Mucosa of rectum (tissue), 2 donors: ENCODE measurements around the gene CDHR3.
A peak's percentile ranks its signal among the peaks of the same experiment; 100 is the strongest.

ENCODE experiments used
- H3K27ac ChIP-seq, 2 donors: one replicate each; pipeline ENCODE4 v1.7.0; 2013; ENCODE audit warnings: inconsistent platforms in 2 of 2, low read depth in 2 of 2, low read length in 2 of 2
- H3K27me3 ChIP-seq, 2 donors: one replicate each; pipeline ENCODE4 v1.7.0; 2013; ENCODE audit warnings: low read length in 2 of 2; ENCODE audit not compliant: control insufficient read depth in 2 of 2, insufficient read depth in 2 of 2
- H3K36me3 ChIP-seq, 2 donors: one replicate each; pipeline ENCODE4 v1.7.0; 2013; ENCODE audit warnings: low read length in 2 of 2; ENCODE audit not compliant: control insufficient read depth in 2 of 2, insufficient read depth in 2 of 2
- H3K4me1 ChIP-seq, 2 donors: one replicate each; pipeline ENCODE4 v1.7.0; 2013; ENCODE audit warnings: low read length in 2 of 2, mild to moderate bottlenecking in 1 of 2; ENCODE audit not compliant: control insufficient read depth in 2 of 2, insufficient read depth in 2 of 2
- H3K4me3 ChIP-seq, 2 donors: one replicate each; pipeline ENCODE4 v1.7.0; 2013; ENCODE audit warnings: low read length in 2 of 2
- H3K9ac ChIP-seq, 2 donors: one replicate each; pipeline ENCODE4 v1.7.0; 2013; ENCODE audit warnings: low read length in 2 of 2, low read depth in 1 of 2, mild to moderate bottlenecking in 1 of 2
- H3K9me3 ChIP-seq, 2 donors: one replicate each; pipeline ENCODE4 v1.7.0; 2013; ENCODE audit warnings: low read length in 2 of 2; ENCODE audit not compliant: control insufficient read depth in 2 of 2
- donor health status: healthy.
- donor health status: Normal muscosa, but diverticular disease.

The CDHR3 gene

GRCh38 chr7:106061301-106061979, 98.4 kb downstream of the CDHR3 start:
- H3K36me3 ChIP-seq, result no peaks in the 10 kb centered on the region
- H3K4me1 ChIP-seq, result peaks cover 21 to 28% of the 10 kb centered on the region in 2 donors
- no peaks in the 10 kb centered on the region for H3K27me3 ChIP-seq
- H3K27ac ChIP-seq, result peak overlapping the region in 1 of 2 donors; percentile 40
- H3K9me3 ChIP-seq, result no peaks in the 10 kb centered on the region
- no peak overlapping the region for H3K9ac ChIP-seq
- H3K4me3 ChIP-seq, result no peak overlapping the region

GRCh38 chr7:106062006-106062405, 98.9 kb downstream of the CDHR3 start:
- Histone ChIP-seq H3K4me3 (no peak overlapping the region), H3K27me3 (no peaks in the 10 kb centered on the region), H3K9me3 (no peaks in the 10 kb centered on the region), H3K36me3 (no peaks in the 10 kb centered on the region), H3K4me1 (peaks cover 21 to 28% of the 10 kb centered on the region in 2 donors), H3K27ac (peak overlapping the region in 1 of 2 donors; percentile 40), H3K9ac (no peak overlapping the region)

- no peaks in the 10 kb centered on the region for H3K36me3 ChIP-seq
- H3K9me3 ChIP-seq, result no peaks in the 10 kb centered on the region
- H3K4me3 ChIP-seq, result no peak overlapping the region
- H3K27me3 ChIP-seq, result no peaks in the 10 kb centered on the region
- H3K4me1 ChIP-seq, result peaks cover 21 to 28% of the 10 kb centered on the region in 2 donors
- no peak overlapping the region for H3K9ac ChIP-seq
- H3K27ac ChIP-seq, result peak overlapping the region in 1 of 2 donors; percentile 40
These were observed 99.5 kb downstream of the CDHR3 start for GRCh38 chr7:106062521-106062931.

- Histone ChIP-seq H3K9ac (no peak overlapping the region), H3K4me1 (peaks cover 21 to 28% of the 10 kb centered on the region in 2 donors), H3K9me3 (no peaks in the 10 kb centered on the region), H3K27me3 (no peaks in the 10 kb centered on the region), H3K4me3 (no peak overlapping the region), H3K27ac (no peak overlapping the region), H3K36me3 (no peaks in the 10 kb centered on the region)
These were observed 100.0 kb downstream of the CDHR3 start for GRCh38 chr7:106063024-106063423.

- Histone ChIP-seq H3K4me1 (peaks cover 15 to 22% of the 10 kb centered on the region in 2 donors), H3K9ac (no peak overlapping the region), H3K36me3 (no peaks in the 10 kb centered on the region), H3K27ac (no peak overlapping the region), H3K9me3 (no peaks in the 10 kb centered on the region), H3K4me3 (no peak overlapping the region), H3K27me3 (no peaks in the 10 kb centered on the region)
These were observed 100.6 kb downstream of the CDHR3 start for GRCh38 chr7:106063692-106064091.

GRCh38 chr7:106064316-106064715, 101.3 kb downstream of the CDHR3 start:
- Histone ChIP-seq H3K4me3 (no peak overlapping the region), H3K4me1 (peaks cover 15 to 22% of the 10 kb centered on the region in 2 donors), H3K36me3 (no peaks in the 10 kb centered on the region), H3K9me3 (no peaks in the 10 kb centered on the region), H3K9ac (no peak overlapping the region), H3K27me3 (no peaks in the 10 kb centered on the region), H3K27ac (peak overlapping the region; percentile 72 to 82)

GRCh38 chr7:106064771-106065574, 101.9 kb downstream of the CDHR3 start:
- Histone ChIP-seq H3K27me3 (no peaks in the 10 kb centered on the region), H3K36me3 (no peaks in the 10 kb centered on the region), H3K4me3 (peak overlapping the region; percentile 46 to 60), H3K9ac (peak overlapping the region in 1 of 2 donors; percentile 23), H3K27ac (peak overlapping the region; percentile 72 to 82), H3K4me1 (peaks cover 15 to 22% of the 10 kb centered on the region in 2 donors), H3K9me3 (no peaks in the 10 kb centered on the region)

- H3K4me1 ChIP-seq, result peaks cover 14 to 22% of the 10 kb centered on the region in 2 donors
- peak overlapping the region in 1 of 2 donors; percentile 23 for H3K9ac ChIP-seq
- no peaks in the 10 kb centered on the region for H3K9me3 ChIP-seq
- no peaks in the 10 kb centered on the region for H3K27me3 ChIP-seq
- peak overlapping the region; percentile 46 to 60 for H3K4me3 ChIP-seq
- H3K27ac ChIP-seq, result peak overlapping the region; percentile 72 to 82
- H3K36me3 ChIP-seq, result no peaks in the 10 kb centered on the region
These were observed 102.8 kb downstream of the CDHR3 start for GRCh38 chr7:106065575-106066500.

GRCh38 chr7:106067678-106068077, 104.6 kb downstream of the CDHR3 start:
- Histone ChIP-seq H3K36me3 (no peaks in the 10 kb centered on the region), H3K27me3 (no peaks in the 10 kb centered on the region), H3K27ac (no peak overlapping the region), H3K4me3 (no peak overlapping the region), H3K9ac (no peak overlapping the region), H3K9me3 (no peaks in the 10 kb centered on the region), H3K4me1 (peaks cover 30 to 38% of the 10 kb centered on the region in 2 donors)
